ENCODE results near the gene ALKAL2. TPM values are rescaled to one million over a fixed set of nuclear protein-coding genes. Genes with fewer than 3 reads are reported as not detected.

The ALKAL2 gene
- total and polyA plus RNA-seq, 3 donors from 2014 or later, result 29.6 to 69.4 (median 46.9) TPM

GRCh38 chr2:279956-280649 is 7.8 kb downstream of the ALKAL2 start:
- Histone ChIP-seq H3K27me3 (no peaks in the 10 kb centered on the region), H3K4me1 (peaks cover 24% of the 10 kb centered on the region), H3K4me3 (no peak overlapping the region), H3K9me3 (no peaks in the 10 kb centered on the region), H3K36me3 (ENCODE audit: low read depth, missing control alignments) (no peaks in the 10 kb centered on the region), H3K27ac (peak overlapping the region in 1 of 2 donors; percentile 65)
- WGBS, 2 donors, result 54 to 56% methylated on average over 4 of the region's 4 CpGs
- no peak for DNase-seq
- TF ChIP-seq POLR2A (IDR thresholded peaks at IDR 0.05) (no peak), CTCF (IDR thresholded peaks at IDR 0.05) (no peak)
- intact Hi-C loops (cut with DNase I; ENCODE audit: low total_unique reads), result no loop called here

- Histone ChIP-seq H3K4me1 (peaks cover 19% of the 10 kb centered on the region), H3K9me3 (no peaks in the 10 kb centered on the region), H3K36me3 (ENCODE audit: low read depth, missing control alignments) (no peaks in the 10 kb centered on the region), H3K27ac (no peak overlapping the region), H3K27me3 (no peaks in the 10 kb centered on the region), H3K4me3 (no peak overlapping the region)
- WGBS, 2 donors, result 87 to 89% methylated on average over 4 of the region's 4 CpGs
- TF ChIP-seq CTCF (IDR thresholded peaks at IDR 0.05) (no peak), POLR2A (IDR thresholded peaks at IDR 0.05) (no peak)
- DNase-seq, result no peak
- intact Hi-C loops (cut with DNase I; ENCODE audit: low total_unique reads), result no loop called here
Measured at GRCh38 chr2:279366-279765, 8.5 kb downstream of the ALKAL2 start.

GRCh38 chr2:278927-279320 is 9.0 kb downstream of the ALKAL2 start:
- H3K4me1 ChIP-seq, result peaks cover 19% of the 10 kb centered on the region
- no peak for DNase-seq
- TF ChIP-seq CTCF (IDR thresholded peaks at IDR 0.05) (no peak), POLR2A (IDR thresholded peaks at IDR 0.05) (no peak)
- intact Hi-C loops (cut with DNase I; ENCODE audit: low total_unique reads), result no loop called here
- H3K27me3 ChIP-seq, result no peaks in the 10 kb centered on the region
- 92 to 94% methylated on average over 4 of the region's 4 CpGs for WGBS, 2 donors
- H3K4me3 ChIP-seq, result no peak overlapping the region
- no peaks in the 10 kb centered on the region for H3K9me3 ChIP-seq
- H3K27ac ChIP-seq, result no peak overlapping the region
- H3K36me3 ChIP-seq (ENCODE audit: low read depth, missing control alignments), result no peaks in the 10 kb centered on the region

GRCh38 chr2:278312-278926 is 9.5 kb downstream of the ALKAL2 start:
- intact Hi-C loops (cut with DNase I; ENCODE audit: low total_unique reads), result no loop called here
- Histone ChIP-seq H3K4me1 (peaks cover 19% of the 10 kb centered on the region), H3K36me3 (ENCODE audit: low read depth, missing control alignments) (no peaks in the 10 kb centered on the region), H3K4me3 (no peak overlapping the region), H3K27me3 (no peaks in the 10 kb centered on the region), H3K27ac (no peak overlapping the region), H3K9me3 (no peaks in the 10 kb centered on the region)
- WGBS, 2 donors, result 69 to 82% methylated on average over 2 of the region's 2 CpGs
- DNase-seq, result no peak
- TF ChIP-seq CTCF (IDR thresholded peaks at IDR 0.05), result no peak
- no peak for TF ChIP-seq POLR2A (IDR thresholded peaks at IDR 0.05)

DNA sequence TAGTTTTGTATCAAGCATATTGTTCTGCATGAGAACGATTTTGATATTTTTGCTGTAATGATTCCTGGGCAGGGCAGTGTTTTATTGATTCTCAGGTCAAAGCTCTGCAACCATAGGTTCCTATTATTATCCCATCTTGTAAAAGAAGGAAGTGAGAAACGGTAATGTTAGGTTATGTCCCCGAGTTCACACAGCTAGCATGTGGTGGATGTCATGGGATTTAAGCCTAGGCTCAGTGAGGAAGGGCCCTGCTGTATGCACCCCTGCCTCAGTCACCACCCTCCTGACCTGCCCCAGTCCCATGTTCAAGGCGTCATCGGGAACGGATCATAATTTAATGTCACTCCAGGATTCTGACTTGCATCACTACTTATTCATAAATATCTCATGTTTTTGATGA is 12.4 kb downstream of the ALKAL2 start:
- H3K4me3 ChIP-seq, result no peak overlapping the region
- TF ChIP-seq POLR2A (IDR thresholded peaks at IDR 0.05) (no peak), CTCF (IDR thresholded peaks at IDR 0.05) (no peak)
- no peak overlapping the region for H3K27ac ChIP-seq
- no peak for DNase-seq
- intact Hi-C loops (cut with DNase I; ENCODE audit: low total_unique reads), result no loop called here
- no peaks in the 10 kb centered on the region for H3K36me3 ChIP-seq (ENCODE audit: low read depth, missing control alignments)
- H3K27me3 ChIP-seq, result no peaks in the 10 kb centered on the region
- peaks cover 10% of the 10 kb centered on the region for H3K4me1 ChIP-seq
- WGBS, 2 donors, result 86 to 90% methylated on average over 6 of the region's 6 CpGs
- no peaks in the 10 kb centered on the region for H3K9me3 ChIP-seq
